ENCODE data around the gene SIAH2.

SIAH2 gene

GRCh38 chr3:150746791-150747590 is 16.0 kb downstream of the SIAH2 start:
- DNase-seq: no peak

- DNase-seq: no peak
These were observed 17.1 kb downstream of the SIAH2 start for GRCh38 chr3:150745832-150746231.

- DNase-seq: no peak
These were observed 18.1 kb downstream of the SIAH2 start for GRCh38 chr3:150744919-150745211.

DNA sequence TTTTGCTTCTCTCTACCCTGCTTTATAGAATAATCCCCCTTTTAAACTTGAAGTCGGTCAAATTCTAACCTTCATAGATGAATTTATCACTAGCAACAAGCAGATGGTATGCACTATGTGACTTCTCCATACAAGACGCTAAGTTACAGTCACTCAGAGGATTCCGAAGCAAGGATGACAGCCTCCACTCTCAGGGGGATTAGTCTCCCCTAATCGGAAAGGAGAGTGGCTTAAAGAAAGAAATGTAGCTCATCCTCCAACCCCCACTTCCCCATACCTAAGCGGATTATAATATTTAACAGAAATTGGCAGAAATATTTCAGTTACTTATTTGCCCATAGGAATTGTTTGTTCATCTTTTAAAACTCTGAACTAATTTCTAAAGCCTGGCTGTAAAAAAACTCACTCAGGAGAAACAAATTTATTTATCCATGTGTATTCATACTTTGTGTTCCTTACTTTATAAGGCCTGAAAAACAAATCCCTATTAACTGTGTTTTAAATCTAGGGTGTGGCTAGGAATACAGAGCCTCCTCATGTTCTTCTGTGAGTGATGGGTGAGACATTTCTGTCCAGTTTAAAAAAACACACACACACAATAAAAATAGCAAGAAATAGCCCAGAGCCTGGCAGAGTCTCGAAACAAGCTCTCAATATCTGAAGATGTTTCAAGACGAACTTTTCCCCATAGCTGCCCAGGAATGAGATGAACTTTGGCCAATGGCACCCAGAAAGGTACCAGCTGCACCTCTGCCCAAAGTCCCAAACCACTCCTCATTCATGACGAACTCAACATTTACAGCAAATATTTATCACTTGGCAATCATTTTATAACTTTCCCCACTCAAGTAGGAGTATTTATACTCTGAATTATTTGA is 18.7 kb downstream of the SIAH2 start:
- DNase-seq: no peak

DNA sequence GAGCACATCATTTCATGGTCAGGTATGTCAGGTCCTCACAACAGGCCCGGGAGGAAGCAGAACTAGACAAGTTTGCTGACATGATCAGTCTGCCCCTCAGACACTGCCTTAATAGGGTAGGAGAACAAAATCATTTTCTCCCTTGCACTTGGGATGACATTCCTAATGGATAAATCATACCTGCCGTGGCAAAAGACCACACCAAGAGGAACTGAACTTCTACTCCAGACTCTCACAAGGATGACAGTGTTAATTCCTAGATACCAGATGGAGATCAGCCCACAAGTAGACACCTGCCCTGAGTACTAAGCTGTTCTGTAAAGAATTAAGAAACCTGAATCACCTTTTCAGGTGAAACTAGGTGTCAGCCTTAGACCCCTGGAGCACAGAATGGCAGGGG is 19.5 kb downstream of the SIAH2 start:
- DNase-seq: peak; percentile 71

GRCh38 chr3:150742679-150743078 is 20.3 kb downstream of the SIAH2 start:
- DNase-seq: no peak

GRCh38 chr3:150742141-150742523 is 20.8 kb downstream of the SIAH2 start:
- DNase-seq: no peak

- no peak for DNase-seq
These were observed 21.4 kb downstream of the SIAH2 start for GRCh38 chr3:150741497-150742140.

DNA sequence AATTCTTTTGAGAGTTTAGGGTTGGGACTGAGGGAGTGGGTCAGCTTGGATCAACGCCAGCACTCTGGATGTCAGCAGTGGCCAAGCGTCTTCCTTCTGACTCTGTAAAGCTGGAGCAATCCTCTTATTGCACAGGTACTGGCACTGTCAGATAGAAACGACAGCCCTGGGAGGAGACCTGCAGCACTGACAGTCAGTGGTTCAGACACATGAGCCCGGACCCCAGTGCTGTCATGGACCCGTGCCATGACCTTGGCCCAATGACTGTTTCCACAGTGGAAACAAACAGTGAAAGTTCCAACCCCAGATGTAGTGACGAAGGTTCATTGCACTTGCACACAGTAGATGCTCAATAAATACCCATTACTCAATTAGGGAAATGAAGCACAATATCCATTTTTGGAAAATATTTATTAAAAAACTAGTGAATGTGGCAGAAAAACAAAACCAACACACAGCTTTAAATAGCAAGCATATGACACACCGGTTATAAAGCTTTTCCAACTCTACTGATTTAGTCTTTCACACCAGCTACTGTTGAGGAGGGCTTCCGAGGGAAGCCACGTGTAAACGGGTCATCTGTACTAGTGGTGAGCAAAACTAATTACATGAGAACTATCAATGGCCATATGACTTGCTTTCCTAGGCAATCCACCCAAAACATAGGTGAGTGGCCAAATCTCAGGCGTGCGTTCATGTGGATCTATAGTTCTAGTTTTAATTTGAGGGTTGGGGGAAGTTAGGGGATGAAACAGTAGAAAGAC is 22.1 kb downstream of the SIAH2 start:
- no peak for DNase-seq

DNA sequence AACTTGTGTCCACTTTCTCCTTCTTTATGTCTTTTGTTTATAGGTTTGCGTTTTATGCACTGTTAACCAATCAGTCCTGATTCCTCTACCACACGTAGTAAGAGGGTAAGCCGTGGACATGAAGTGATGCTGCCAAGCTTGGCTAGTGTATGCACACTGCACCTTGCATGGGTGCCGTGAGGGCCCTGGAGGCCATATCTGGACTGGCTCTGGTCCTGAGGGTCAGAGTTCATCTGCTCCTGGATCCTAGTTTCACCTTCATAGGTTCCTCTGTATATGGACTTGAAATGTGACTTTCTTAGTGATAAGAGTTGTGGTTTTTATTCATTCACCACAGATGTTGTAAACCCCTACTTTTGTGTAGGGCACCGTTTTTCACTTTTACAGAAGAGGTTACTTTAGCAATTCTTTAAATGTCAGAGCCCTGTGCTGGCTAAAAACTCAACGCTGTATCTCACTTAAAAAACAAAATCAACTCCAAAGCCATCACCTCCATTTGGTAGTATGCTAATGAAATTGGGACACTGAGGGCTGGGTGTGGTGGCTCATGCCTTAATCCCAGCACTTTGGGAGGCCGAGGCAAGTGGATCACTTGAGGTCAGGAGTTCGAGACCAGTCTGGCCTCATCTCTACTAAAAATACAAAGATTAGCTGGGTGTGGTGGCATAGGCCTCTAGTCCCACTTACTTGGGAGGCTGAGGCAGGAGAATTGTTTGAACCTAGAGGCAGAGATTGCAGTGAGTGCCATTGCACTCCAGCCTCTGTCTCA is 22.9 kb downstream of the SIAH2 start:
- DNase-seq: no peak

GRCh38 chr3:150739200-150739863 is 23.6 kb downstream of the SIAH2 start:
- no peak for DNase-seq

- DNase-seq: no peak
These were observed 24.3 kb downstream of the SIAH2 start for GRCh38 chr3:150738688-150739087.

DNA sequence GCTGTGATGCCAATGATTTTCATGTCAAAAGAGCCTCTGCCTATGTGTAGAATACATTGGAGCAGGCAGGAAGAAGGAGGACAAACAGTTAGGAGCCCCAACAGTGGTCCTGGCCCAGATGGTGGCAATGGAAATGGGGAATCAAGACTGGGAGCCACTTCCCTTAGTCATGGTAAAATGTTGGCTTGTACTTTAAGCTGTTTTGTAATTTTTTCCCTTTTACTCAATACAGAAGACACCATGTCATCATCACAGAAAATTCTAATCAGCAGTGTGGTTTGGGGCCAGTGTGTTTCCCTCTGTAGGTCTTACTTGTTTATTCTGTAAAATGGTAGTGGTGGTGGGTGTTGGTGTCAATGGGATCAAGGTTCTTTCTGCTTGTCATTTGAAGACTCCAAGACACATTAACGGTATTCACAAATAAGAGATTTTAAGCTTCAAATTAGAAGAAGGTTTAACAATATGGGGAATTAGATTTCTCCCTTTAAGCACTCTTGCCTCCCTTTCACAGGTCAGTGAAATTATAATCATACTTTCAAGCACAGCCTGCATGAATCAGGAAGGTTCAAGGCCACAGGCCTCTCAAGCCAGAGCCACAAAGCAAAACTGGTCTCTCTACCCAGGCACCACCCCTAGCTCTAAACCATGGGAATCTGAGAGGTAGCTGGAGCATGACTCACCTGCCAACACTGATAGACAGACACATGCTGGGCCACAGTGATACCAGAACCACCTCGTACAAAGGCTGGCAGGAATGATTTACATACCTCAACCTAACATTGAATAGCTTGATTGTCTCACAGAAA is 24.9 kb downstream of the SIAH2 start:
- peak; percentile 92 for DNase-seq

GRCh38 chr3:150736903-150737832 is 25.8 kb downstream of the SIAH2 start:
- peak; percentile 70 for DNase-seq

- DNase-seq: peak; percentile 91
These were observed 26.7 kb downstream of the SIAH2 start for GRCh38 chr3:150736316-150736719.

DNA sequence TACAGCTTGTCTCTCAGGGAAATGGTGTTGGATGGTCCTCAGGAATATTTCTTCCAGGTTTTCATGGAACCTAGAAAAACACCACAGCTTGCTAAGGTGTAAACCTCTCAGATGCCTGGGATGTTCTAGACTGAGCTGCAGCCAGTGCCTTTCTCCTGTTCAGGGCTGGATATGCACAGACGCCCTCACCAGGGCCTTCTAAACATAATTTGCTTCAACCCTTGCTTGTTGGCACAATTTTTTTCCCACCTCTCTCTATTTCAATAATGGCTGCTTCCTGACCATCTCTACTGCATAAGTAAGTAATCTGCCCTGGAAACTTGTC is 28.2 kb downstream of the SIAH2 start:
- DNase-seq: no peak

- DNase-seq: no peak
These were observed 28.8 kb downstream of the SIAH2 start for GRCh38 chr3:150733936-150734794.

DNA sequence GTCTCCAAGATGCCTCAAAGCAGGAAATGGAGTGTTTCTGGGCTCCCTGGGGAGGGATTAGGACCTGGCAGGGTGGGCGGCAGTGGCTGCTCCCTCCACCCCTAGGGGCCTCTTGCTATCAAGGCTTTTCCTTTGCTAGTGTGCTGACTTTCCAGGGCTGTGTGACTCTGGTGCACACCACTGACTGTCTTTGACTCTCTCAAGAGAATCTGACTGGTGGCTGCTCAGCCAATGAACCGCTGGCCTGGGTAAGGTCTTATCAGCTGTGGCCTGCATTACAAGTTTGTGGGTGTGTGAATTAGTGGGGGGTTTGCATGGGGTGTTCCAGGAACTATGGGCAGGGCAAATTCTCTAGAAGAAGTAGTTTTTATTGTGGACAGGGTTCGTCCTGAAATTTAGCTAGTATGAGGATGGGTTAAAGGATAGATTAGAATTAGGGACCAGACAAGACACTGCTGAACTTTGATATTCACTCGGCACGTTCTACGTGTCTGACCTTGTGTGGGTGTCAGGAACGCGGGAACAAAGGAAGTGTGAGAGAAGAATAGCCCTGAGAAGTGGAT is 29.5 kb downstream of the SIAH2 start:
- peak; percentile 66 for DNase-seq
